HG03175 (cell line): Measurements from ENCODE around the gene COX4I2.
"Not testable (repeated sequence)": the region's sequence is repeated elsewhere in the genome, so short reads cannot be mapped to it uniquely, and the experiment has no call there.

Experiments used
- ATAC-seq: cut with Tn5 transposase; IDR thresholded peaks from one replicate; pipeline ENCODE4 v1.9.1; 2021; ENCODE audit warnings: mild to moderate bottlenecking, moderate library complexity; ENCODE audit not compliant: unreplicated experiment

COX4I2 gene

DNA sequence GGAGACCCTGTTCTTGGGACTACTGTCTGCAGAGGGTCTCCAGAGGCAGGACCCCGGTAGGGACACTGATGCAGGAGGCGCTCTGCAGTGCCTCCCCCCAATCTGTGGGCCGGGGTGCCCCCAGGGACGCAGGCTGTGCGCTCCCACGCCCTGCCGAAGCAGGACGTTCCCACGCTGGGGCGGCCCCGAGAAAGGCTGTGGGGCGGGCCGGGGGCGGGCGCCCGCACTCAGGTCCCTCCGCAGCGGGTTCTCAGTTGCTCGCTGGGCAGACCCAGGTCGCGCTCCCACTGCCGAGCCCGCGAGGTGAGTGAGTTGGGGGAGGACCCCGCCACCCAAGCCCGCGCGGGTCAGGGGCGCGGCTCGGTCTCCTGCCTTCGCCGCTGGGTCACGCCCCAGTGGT is at the start of gene COX4I2:
Gene COX4I2, plus strand, starts transcription at position 253 of the 400 bp plus-strand sequence. CDS start 1,106 bp downstream, outside the sequence.
- no peak for ATAC-seq

DNA sequence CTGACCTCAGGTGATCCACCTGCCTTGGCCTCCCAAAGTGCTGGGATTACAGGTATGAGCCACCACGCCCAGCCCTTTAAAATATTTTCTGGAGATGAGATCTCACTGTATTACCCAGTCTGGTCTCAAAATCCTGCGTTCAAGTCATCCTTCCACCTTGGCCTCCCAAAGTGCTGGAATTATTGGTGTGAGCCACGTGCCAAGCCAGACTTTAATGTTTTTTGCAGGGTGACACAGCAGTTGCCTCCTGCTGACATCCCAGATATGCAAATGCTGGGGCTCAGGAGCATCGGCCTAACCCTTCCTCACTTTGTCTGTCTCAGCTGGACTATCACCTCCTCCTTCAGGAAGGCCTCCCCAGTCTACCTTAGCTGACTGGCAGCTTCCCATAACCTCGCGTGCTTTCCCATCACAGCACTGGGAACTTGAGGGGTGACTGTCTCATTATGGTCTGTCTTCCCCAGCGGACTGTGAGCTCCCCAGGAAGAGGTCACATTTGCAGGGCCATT is 46.9 kb upstream of the COX4I2 start:
- ATAC-seq: no peak

DNA sequence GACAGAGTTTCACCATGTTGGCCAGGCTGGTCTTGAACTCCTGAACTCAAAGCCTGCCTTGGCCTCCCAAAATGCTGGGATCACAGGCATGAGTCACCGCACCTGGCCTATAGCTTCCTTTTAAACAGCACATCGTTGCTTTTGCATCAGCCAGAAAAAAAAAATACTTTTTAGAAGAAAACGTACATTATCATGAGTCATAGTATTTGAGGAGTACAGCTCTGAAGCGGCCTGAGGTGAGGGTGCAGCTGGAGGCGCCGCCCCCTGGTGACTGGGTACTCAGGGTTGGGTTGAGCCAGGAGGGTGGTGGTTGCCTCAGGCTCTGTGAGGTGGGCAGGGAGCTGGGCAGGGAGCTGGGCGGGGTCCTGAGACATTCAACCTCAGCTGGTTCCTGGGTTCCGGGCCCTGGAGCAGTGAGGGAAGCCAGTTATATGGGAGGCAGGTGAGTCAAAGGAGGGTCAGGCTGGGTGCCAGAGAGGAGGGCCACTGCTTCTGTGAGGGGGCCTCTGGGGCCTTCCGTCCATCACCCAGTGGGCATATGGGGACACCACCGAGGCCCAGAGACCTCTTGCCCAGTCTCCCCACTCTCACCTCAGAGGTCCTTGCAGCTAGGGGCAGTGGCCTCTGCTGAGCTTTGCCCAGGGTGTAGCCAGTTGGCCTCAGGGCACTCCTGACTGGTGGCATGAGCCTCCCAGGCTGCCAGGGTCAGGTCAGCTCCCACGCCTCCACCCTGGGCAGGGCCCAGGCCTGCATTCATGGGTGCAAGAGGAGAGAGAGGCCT is 44.3 kb upstream of the COX4I2 start:
- ATAC-seq: no peak

DNA sequence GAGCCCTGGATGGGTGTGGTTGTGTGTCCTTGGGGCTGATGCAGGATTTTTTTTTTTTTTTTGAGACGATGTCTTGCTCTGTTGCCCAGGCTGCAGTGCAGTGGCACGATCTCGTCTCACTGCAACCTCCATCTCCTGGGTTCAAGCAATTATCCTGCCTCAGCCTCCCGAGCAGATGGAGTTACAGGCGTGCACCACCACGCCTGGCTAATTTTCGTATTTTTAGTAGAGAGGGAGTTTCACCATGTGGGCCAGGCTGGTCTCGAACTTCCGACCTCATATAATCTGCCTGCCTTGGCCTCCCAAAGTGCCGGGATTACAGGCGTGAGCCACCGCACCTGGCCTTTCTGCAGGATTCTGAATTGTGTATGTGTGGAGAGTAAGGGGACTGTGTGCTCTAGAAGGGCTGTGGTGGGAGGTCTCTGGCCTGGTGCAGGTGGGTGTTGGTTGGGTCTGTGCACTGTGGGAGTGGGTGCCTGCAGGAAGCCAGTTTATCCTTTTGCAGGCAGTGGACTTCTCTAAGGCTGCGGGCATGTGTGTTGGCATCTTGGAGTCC is 43.6 kb upstream of the COX4I2 start:
- ATAC-seq: no peak

DNA sequence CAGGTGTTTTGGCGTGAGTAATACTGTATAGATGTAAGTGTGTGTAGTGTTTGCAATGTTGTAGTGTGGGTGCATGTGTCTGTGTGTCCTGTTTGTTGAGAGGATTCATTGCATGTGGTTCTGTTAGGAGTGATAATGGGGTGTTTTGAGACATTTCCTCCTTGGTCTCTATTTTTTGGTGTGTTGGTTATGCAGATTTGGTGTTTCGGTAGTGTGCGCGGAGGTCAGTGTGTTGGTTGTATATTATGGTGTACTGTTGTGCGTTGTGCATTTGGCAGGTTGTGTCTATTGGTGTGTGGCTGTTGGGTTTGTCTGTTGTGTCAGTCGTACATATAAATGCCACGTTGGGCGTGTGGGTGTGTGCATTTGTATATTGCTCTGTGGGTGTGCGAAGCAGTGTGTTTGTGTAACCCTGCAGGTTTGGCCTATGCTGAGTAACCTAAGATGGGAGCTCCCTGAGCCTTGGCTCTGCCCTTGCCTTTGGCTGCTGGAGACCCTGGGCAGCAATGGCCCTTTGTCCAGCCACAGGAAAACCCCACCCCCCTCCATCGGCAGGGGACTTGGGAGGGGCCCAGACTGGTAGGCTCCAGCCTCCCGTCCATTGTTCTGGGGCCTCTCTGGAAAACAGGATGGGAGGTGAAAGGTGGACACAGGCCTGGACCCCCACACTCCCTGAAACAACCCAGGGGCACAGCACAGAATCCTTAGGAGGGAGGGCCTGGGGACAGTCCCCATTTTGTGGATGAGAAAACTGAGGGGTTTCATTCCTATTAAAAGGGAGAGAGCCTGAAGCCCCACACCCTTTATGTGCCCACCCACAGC is 42.9 kb upstream of the COX4I2 start:
- ATAC-seq: no peak

DNA sequence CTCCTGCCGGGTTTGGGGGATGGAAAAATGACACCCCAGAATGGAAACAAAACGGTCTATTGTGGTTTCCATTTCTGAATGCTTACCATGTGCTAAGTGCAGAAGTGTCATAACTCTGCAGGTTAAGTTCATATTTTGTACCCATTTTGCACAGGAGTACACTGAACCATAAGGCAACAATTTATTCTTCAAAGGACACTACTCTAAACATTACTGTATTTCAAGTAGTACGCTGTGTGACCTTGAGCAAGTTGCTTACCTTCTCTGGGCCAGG is 42.4 kb upstream of the COX4I2 start:
- no peak for ATAC-seq

DNA sequence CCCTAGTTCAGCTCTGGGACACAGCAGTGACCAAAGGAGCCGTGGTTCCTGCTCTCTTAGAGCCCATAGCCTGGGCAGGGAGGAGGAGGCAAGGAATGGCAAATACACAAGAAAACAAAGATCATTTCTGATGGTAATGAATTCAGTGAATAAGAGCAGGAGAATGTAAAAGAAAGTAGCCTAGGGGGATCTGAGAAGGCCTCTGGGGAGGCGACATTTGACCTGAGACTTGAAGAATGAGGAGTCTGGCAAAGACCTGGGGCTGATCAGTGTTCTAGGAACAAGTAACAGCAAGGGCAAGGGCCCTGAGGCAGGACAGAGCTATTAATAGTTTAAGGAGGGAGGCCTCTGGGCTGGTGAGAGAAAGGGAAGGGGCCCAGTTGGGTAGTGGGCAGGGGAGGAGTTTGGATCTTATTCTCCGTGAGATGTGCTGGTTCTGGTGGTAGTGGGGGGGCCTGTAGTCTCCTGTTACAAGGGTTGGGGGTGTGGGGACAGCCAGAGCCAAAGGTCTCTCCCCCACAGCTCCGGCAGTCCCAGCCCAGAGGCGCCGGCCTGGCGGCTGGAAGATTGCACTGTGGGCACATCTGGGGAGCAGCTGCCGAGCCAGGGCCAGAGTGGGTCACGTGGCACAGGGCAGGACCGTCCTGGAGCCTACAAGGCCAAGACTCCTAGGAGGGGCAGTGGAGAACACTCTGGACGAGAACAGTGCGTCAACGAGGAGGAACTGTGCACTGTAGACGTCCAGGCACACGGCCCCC is 41.9 kb upstream of the COX4I2 start:
- no peak for ATAC-seq

DNA sequence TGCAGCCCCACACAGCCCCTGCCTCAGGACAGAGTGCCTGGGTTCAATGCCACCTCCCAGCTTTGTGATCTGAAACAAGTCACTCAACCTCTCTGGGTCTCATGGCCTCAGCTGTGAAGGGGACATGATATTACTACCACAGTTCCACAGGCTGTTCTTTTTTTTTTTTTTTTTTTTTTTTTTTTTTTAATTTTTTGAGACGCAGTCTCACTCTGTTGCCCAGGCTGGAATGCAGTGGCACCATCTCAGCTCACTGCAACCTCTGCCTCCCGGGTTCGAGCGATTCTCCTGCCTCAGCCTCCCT is 41.3 kb upstream of the COX4I2 start:
- ATAC-seq: not testable (repeated sequence)

DNA sequence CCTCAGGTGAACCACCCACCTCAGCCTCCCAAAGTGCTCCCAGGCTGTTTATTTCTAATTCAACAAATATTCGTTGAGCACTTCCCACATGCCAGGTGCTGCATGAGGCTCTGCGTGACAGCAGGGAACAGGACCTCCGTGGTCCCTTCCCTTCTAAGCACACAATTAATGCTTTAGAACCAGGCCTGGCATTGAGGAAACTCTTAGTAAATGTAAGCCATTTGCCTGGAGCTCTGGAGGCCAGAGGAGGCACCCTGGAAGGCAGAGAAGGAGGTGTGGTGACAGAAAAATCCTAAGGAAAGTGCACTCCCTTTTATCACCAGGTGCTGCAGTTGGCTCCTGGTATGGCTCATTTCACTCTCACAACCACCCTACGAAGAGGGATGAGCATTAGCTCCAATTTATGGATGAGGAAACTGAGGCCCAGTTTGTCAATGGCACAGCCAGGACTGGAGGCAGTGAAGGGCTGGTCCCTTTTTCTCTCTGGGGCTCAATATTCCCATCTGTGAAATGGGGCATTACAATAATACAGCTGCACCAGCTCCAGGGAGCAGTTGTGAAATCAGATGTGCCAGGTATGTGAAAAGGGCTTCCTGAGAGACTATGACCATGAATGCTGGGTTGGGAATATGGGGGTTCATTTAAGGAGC is 40.8 kb upstream of the COX4I2 start:
- ATAC-seq: no peak

DNA sequence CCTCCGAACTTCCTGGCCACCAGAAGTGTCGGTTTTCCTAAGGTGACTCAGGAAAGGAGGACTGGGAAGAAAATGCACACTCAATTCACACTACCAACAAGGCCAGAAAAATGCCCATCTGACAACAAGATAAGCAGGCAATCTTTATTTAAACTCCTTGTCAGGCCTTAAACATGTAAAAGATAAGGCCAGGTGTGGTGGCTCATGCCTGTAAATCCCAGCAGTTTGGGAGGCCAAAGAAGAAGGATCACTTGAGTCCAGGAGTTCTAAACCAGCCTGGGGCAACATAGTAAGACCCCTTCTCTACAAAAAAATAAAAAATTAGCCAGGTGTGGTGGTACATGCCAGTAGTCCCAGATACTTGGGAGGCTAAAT is 40.2 kb upstream of the COX4I2 start:
- no peak for ATAC-seq

DNA sequence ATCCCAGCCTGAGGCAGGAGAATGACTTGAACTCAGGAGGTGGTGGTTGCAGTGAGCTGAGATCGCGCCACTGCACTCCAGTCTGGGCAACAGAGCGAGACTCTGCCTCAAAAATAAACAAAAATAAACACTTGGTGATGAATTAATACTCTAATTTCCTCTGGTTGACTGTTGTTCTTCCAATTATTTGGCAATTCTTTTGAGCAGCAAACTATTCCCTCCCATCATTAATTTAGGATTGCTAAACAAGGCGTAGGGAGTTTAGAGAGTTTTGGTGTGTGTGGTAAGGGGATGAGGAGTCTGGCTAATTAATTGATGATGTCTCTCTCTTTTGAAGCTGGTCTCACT is 35.3 kb upstream of the COX4I2 start:
- ATAC-seq: no peak

DNA sequence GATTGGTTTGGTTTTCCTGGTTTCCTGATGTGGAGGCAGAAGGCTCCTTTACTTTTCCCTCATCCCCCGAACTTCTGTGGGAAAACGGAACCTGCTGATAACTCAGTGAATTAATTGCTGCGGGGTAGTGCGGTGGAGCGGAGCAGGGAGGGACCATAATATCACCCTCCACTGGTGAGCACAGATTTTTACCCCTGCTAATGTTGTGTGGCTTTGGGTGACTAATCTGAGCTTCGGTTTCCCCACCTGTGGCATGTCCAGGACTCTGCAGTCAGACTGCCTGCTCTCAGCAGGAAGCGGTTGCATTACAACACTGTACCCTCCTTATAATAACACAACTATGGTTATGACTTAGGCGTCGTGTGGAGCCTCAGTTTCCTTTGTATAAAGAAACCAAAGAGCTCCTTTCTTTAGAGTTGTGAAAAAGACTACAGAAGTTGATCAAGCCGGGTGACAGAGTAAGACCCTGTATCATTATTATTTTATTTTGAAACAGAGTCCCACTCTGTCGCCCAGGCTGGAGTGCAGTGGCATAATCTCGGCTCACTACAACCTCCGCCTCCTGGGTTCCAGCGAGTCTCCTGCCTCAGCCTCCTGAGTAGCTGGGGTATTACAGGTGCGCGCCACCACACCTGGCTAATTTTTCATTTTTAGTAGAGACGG is 34.8 kb upstream of the COX4I2 start:
- peak; percentile 69 for ATAC-seq

DNA sequence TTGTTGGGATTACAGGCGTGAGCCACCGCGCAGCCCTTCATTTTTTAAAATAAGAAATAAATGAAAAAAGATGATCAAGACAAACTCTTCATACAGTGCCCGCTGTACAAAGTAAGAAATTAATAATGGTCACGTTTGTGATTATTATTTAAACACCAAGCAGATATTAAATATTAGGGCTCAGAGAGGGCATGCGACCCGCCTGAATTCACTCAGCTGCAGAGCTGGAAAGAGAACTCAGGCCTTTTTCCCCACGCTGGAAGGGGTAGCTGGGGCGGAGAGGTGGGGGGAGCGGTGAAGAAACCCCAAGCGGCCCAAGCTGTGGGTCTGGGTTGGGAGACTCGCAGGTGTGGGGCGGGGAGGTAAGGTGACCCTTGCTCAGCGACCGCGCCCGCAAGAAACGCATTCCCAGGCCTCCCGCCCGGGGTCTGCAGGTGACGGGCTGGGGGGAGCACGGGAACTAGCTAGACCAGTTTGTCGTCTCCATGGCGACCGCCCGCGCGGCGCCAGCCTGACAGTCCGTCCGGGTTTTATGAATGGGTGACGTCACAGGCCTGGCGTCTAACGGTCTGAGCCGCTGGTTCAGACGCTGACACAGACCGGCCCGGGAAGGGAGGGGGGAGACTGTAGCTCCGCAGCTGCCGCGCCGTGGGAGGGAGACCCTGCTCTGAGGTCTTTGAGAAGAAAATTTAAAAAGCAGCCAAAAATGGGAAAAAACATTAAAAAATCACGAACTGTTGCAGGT is 33.7 kb upstream of the COX4I2 start:
- ATAC-seq: no peak

DNA sequence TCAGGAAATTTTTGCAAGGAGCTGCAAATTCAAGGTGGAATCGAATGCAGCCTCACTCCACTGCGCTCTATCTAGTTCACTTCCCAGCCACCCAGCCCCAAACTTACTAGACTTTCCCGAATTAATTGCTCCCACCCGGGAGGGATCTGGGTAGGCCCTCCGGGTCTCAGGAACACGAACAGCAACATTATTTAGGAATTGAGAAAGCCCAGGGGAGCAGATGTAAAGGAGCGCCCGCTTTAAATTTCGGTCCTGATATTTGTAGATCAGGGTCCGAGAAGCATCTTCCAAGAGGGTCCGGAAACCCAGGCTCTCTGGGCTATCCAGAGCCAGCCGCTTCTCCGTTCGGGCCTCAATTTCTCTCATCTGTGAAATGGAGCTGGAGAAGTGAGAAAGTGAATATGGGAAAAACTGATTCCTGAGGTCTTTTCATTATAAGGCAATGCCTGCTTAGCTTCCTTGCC is 33.1 kb upstream of the COX4I2 start:
- ATAC-seq: no peak

DNA sequence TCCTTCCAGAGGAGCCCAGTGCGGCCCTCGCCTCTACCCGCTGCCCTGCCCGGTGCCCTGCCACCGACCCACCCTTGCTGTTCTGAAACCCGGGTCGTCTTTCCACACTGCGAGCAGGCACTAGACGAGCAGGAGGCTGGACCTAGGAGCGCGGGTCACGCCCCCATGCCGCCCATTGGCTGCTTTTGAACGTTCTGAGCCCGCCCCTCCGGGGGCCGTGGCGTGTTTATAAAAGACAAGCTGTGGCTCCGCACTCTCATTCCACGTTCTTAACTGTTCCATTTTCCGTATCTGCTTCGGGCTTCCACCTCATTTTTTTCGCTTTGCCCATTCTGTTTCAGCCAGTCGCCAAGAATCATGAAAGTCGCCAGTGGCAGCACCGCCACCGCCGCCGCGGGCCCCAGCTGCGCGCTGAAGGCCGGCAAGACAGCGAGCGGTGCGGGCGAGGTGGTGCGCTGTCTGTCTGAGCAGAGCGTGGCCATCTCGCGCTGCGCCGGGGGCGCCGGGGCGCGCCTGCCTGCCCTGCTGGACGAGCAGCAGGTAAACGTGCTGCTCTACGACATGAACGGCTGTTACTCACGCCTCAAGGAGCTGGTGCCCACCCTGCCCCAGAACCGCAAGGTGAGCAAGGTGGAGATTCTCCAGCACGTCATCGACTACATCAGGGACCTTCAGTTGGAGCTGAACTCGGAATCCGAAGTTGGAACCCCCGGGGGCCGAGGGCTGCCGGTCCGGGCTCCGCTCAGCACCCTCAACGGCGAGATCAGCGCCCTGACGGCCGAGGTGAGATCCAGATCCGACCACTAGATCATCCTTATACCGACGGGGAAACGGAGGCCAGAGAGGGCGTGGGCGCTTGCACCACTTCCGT is 32.4 kb upstream of the COX4I2 start, which contains the start of gene ID1:
Gene ID1, plus strand, starts transcription at position 259 of the 871 bp plus-strand sequence. Its CDS starts 99 bp downstream, at position 358.
- ATAC-seq: peak; percentile 84

DNA sequence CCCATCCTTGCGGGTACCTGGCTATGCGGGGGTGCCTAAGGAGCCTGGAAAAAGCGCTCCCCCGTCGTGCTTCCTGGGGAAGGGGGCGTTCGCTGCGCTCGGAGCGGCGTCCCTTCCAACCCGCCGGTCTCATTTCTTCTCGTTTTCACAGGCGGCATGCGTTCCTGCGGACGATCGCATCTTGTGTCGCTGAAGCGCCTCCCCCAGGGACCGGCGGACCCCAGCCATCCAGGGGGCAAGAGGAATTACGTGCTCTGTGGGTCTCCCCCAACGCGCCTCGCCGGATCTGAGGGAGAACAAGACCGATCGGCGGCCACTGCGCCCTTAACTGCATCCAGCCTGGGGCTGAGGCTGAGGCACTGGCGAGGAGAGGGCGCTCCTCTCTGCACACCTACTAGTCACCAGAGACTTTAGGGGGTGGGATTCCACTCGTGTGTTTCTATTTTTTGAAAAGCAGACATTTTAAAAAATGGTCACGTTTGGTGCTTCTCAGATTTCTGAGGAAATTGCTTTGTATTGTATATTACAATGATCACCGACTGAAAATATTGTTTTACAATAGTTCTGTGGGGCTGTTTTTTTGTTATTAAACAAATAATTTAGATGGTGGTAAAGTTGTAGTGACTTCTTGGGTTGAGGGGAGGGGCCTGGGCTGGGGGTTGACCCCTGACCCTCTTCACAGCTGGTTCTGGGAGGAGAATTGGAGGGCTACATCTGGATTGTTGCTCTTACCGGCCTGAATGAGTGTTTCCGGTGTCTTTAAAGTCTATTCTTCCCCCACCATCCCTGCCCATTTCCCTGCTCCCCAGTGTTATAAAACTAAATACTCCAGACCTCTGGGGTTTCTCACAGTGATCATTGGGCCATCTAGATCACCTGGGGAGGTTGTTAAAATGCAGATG is 31.6 kb upstream of the COX4I2 start:
- no peak for ATAC-seq

DNA sequence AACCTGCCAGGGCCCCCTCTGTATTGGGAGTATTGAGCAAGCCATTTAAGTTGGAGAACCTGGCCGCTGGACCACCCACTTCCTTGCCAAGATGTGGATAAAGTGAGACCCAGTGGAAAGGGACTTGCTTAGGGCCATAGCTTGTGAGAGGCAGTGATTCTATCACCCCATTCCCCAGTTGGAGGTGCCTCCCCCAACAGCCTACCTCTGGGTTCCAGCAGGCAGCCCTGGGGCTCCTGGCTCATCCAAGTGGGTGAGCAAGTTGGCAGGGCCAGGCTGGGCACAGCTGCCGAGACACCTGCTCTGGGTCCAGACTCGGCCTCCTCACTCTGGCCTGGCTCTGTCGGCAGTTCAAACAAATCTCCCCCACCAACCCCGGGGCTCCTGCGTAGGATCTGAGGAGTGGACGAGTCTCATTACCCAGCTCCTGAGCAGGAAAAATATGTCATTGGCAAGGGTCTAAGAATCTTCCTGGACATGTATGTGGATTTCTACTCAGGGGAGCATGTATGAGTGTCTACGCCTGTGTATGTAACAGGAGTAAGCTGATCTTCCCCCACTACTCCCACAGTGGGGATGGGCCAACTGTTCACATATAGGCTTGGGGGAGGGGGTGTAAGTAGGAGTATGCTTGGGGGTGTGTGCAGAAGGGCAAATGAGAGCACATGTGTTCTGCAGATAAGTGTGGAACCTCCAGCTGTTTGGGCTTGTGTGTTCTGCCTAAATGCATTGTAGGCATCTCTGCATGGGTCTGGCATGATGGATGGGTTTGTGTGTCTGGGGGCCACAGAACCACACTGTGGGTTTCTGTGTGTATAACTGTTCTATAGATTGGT is 30.7 kb upstream of the COX4I2 start:
- ATAC-seq: no peak
